Middle frontal gyrus (tissue), 1 donor: Measurements from ENCODE around the gene PNPLA2.

Source experiments
- DNase-seq: peaks from one replicate; pipeline ENCODE4 v3.0.0-alpha.2; 2015; ENCODE audit warnings: low spot score; ENCODE audit errors: extremely low spot score

PNPLA2 gene

DNA sequence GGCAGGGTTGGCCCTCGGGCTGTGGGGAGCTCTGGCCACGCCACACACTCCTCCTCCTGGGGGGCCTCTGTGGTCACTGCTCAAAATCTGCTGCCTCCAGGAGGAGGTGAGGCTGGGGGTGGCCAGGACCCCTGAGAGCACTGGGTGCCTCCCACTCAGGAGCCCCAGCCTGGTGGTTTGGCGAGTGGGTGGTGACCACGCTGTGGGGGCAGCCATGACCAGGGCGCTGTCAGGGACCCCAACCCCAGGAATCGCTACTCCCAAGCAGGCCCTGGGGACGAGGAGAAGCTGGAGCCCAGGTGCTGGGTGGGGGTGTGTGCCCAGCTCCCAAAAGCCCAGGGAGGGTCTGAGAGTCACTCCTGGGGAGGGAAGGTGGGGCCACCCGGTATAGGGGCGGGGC is 54.1 kb downstream of the PNPLA2 start:
- no peak for DNase-seq

DNA sequence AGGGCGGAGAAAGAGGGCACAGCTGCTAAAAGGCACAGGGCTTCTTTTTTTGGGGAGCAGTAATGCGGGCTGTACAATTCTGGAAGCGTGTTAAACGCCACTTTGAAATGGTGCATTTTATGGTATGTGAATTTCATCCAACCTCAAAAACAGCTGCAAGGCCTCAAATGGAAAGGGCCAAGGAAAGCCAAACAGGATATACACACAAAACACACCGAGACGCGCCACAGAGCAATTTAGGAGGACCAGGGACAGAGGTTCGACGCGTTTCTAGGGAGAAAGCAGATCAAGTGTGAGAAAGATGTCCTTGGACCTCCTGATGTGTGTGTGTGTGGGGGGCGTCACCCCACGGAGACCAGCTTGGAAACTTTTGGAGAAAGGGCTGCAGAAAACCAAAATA is 55.0 kb downstream of the PNPLA2 start:
- DNase-seq, result no peak
